GM23248 (cell line): Measurements from ENCODE around the gene SULT2A1. TPM values are rescaled to one million over a fixed set of nuclear protein-coding genes. Genes with fewer than 3 reads are reported as not detected.
"Not testable (repeated sequence)": the region's sequence is repeated elsewhere in the genome, so short reads cannot be mapped to it uniquely, and the experiment has no call there.

Source experiments
- DNase-seq: peaks from one replicate; pipeline ENCODE4 v3.0.0-alpha.2; 2015
- H2AFZ ChIP-seq: fragments of 200-600 bp; sonication (generic); 2 replicates; pipeline ENCODE4 v1.6.1; 2016; ENCODE audit warnings: antibody characterized with exemption
- H3F3A ChIP-seq: fragments of 200-600 bp; sonication (generic); 2 replicates; pipeline ENCODE4 v1.6.1; 2016; ENCODE audit warnings: mild to moderate bottlenecking, antibody characterized with exemption, mixed run types; ENCODE audit not compliant: insufficient read depth
- H3K27ac ChIP-seq: fragments of 200-600 bp; sonication (generic); 2 replicates; pipeline ENCODE4 v1.5.1; 2016; ENCODE audit warnings: mild to moderate bottlenecking
- H3K27me3 ChIP-seq: fragments of 200-600 bp; sonication (generic); replicated peaks from 2 replicates; pipeline ENCODE4 v1.6.1; 2016; ENCODE audit warnings: mild to moderate bottlenecking; ENCODE audit not compliant: insufficient read depth
- H3K36me3 ChIP-seq: fragments of 200-600 bp; sonication (generic); 2 replicates; pipeline ENCODE4 v1.6.1; 2016; ENCODE audit warnings: low read depth, mild to moderate bottlenecking
- H3K4me1 ChIP-seq: fragments of 200-600 bp; sonication (generic); 2 replicates; pipeline ENCODE4 v1.6.1; 2016; ENCODE audit warnings: mild to moderate bottlenecking; ENCODE audit not compliant: insufficient read depth
- H3K4me2 ChIP-seq: fragments of 200-600 bp; sonication (generic); one replicate; pipeline ENCODE4 v1.6.1; 2016; ENCODE audit warnings: mild to moderate bottlenecking; ENCODE audit not compliant: unreplicated experiment
- H3K4me3 ChIP-seq: fragments of 200-600 bp; sonication (generic); 2 replicates; pipeline ENCODE4 v1.5.1; 2016; ENCODE audit warnings: mild to moderate bottlenecking
- H3K79me2 ChIP-seq: fragments of 200-600 bp; sonication (generic); 2 replicates; pipeline ENCODE4 v1.6.1; 2016; ENCODE audit warnings: mild to moderate bottlenecking; ENCODE audit not compliant: insufficient read depth
- H3K9ac ChIP-seq: fragments of 200-600 bp; sonication (generic); 2 replicates; pipeline ENCODE4 v1.6.1; 2016; ENCODE audit warnings: mild to moderate bottlenecking
- H3K9me2 ChIP-seq: fragments of 200-600 bp; sonication (generic); 2 replicates; pipeline ENCODE4 v1.6.1; 2016; ENCODE audit warnings: mixed run types, mild to moderate bottlenecking, moderate library complexity; ENCODE audit not compliant: insufficient read depth
- H3K9me3 ChIP-seq: fragments of 200-600 bp; sonication (generic); one replicate; pipeline ENCODE4 v1.6.1; 2017; ENCODE audit warnings: low read depth
- H4K20me1 ChIP-seq: fragments of 200-600 bp; sonication (generic); 2 replicates; pipeline ENCODE4 v1.6.0; 2016; ENCODE audit not compliant: insufficient read depth
- EZH2 ChIP-seq: fragments of 200-600 bp; sonication (generic); IDR thresholded peaks from 2 replicates; pipeline ENCODE4 v1.6.1; 2018; ENCODE audit warnings: antibody characterized with exemption, mild to moderate bottlenecking; ENCODE audit not compliant: insufficient read depth, poor library complexity, severe bottlenecking
- EZH2phosphoT487 ChIP-seq: fragments of 200-600 bp; sonication (generic); IDR thresholded peaks from 2 replicates; pipeline ENCODE4 v1.6.1; 2018; ENCODE audit warnings: antibody characterized with exemption, moderate library complexity, mild to moderate bottlenecking, low read depth; ENCODE audit not compliant: insufficient read depth
- WGBS, 2 experiments: methylation state at CpG; one replicate each; pipeline ENCODE4 v1.1.6; 2015 to 2017; ENCODE audit warnings: low lambda C conversion rate in 2 of 2, low coverage in 1 of 2; ENCODE audit errors: missing lambda C conversion rate in 2 of 2; 5-methylcytosine and 5-hydroxymethylcytosine counted together
- in situ Hi-C: fragments of 300-500 bp; cut with MboI; formaldehyde crosslinking; loops from 2 replicates; pipeline ENCODE4 v1.15.0; 2020
- polyA plus RNA-seq: library from polyadenylated mRNA; unstranded; fragments of >200 nt; fragmentation: Nextera tagmentation; extraction: Ambion mirVana; gene quantifications from 2 replicates; pipeline ENCODE4 v1.2.1, GENCODE V29; 2016
- total RNA-seq: library from RNA; depleted of rRNA; stranded (reverse); fragments of >200 nt; shearing (Covaris generic); gene quantifications from 2 replicates; pipeline ENCODE4 v1.2.3, GENCODE V29; 2014

The SULT2A1 gene
- total and polyA plus RNA-seq, 2 experiments from 2014 or later = not detected

DNA sequence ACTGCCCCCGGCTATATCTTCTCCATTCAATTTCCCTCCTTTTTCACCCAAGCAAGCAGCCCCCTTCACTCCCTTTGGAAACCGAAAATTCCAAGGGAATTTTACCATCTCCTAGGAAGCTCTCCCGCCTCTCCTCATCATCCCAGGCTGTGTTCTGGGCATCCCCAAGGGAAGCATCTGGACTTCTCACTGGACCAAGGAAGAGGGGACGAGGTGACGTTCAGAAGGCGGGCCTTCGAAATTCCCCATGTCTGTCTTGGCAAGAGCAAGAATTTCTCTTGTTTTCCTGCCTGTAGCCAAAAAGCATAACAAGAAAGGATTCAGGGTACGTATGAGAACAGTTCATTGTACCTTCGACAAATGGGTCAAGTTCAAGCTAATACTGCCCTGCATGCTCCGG, 20.9 kb downstream of the SULT2A1 start:
- DNase-seq = no peak
- no peak for TF ChIP-seq EZH2
- no peak for TF ChIP-seq EZH2phosphoT487
- Histone ChIP-seq H3K27me3 (peaks cover under 1% of the 10 kb centered on the region; the same call in 1 of the 2 replicates), H3K36me3 (no peaks in the 10 kb centered on the region), H3K9me2 (no peaks in the 10 kb centered on the region), H3F3A (no peaks in the 10 kb centered on the region), H3K4me3 (no peak overlapping the region), H3K4me1 (no peaks in the 10 kb centered on the region), H3K27ac (no peak overlapping the region), H3K4me2 (no peak overlapping the region), H3K79me2 (no peaks in the 10 kb centered on the region), H3K9ac (no peak overlapping the region), H2AFZ (no peak overlapping the region), H4K20me1 (no peaks in the 10 kb centered on the region), H3K9me3 (no peaks in the 10 kb centered on the region)
- in situ Hi-C loops = no loop called here
- 37 to 39% methylated on average over 10 of the region's 10 CpGs for WGBS, 2 experiments

DNA sequence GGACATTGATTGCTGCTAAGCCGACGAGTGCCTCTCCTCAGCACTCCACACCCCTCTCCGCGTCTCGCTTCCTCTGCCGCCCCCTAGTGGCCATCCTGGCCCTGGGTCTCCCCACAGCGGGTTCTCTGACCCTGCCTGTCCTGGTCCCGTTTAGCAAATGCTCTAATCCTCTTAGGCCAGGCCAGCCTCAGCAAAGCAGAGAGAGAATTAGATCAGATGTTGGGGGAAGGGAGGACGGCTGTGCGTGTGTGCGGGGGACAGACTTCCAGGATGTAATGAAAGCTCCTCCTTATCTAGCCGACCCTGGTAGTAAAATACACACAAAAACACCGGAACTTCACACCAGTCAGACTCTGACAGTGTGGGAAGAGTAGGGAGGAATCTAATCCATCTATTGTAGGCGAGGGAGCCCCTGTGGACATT, 22.6 kb downstream of the SULT2A1 start:
- TF ChIP-seq EZH2 = no peak
- TF ChIP-seq EZH2phosphoT487 = no peak
- no peak overlapping the region for H3K4me2 ChIP-seq
- no peak overlapping the region for H3K27ac ChIP-seq
- WGBS, 2 experiments = 15 to 17% methylated on average over 14 of the region's 14 CpGs
- H3K4me1 ChIP-seq = no peaks in the 10 kb centered on the region
- in situ Hi-C loops = no loop called here
- H3K36me3 ChIP-seq = no peaks in the 10 kb centered on the region
- H3K4me3 ChIP-seq = no peak overlapping the region
- H4K20me1 ChIP-seq = no peaks in the 10 kb centered on the region
- no peaks in the 10 kb centered on the region for H3K9me2 ChIP-seq
- peak overlapping the region; percentile 20; the same call in 1 of the 2 replicates for H2AFZ ChIP-seq
- no peaks in the 10 kb centered on the region for H3K27me3 ChIP-seq
- H3K9me3 ChIP-seq = no peaks in the 10 kb centered on the region
- H3K9ac ChIP-seq = no peak overlapping the region
- no peaks in the 10 kb centered on the region for H3F3A ChIP-seq
- DNase-seq = peak; percentile 80
- no peaks in the 10 kb centered on the region for H3K79me2 ChIP-seq

DNA sequence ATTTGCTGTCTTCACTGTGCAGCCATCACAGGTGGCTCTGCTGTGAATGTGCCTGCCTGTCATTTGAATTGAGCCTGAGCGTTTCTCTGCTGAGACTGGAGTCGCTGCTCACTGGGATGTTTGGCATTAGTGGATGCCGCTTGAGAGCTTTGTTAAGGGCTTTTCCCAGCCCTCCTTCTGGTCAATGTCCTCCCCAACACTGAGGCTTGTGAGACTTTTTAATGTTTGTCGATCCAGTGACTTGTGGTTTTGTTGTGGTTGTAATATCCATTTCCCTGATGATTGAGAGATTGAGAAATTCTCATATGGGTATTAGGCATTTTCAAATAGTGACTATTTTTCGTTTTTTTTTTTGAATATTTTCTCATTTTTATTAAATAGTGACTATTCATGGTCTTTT, 24.5 kb downstream of the SULT2A1 start:
- Histone ChIP-seq H3K79me2 (no peaks in the 10 kb centered on the region), H3K4me1 (no peaks in the 10 kb centered on the region), H3K4me3 (no peak overlapping the region), H2AFZ (no peak overlapping the region), H3K9ac (no peak overlapping the region), H3F3A (no peaks in the 10 kb centered on the region), H3K27ac (no peak overlapping the region), H3K36me3 (no peaks in the 10 kb centered on the region), H4K20me1 (no peaks in the 10 kb centered on the region), H3K9me3 (no peaks in the 10 kb centered on the region), H3K9me2 (no peaks in the 10 kb centered on the region), H3K27me3 (no peaks in the 10 kb centered on the region), H3K4me2 (no peak overlapping the region)
- no peak for TF ChIP-seq EZH2
- TF ChIP-seq EZH2phosphoT487 = no peak
- 81 to 87% methylated on average over 5 of the region's 5 CpGs for WGBS, 2 experiments
- in situ Hi-C loops = no loop called here
- DNase-seq = no peak

DNA sequence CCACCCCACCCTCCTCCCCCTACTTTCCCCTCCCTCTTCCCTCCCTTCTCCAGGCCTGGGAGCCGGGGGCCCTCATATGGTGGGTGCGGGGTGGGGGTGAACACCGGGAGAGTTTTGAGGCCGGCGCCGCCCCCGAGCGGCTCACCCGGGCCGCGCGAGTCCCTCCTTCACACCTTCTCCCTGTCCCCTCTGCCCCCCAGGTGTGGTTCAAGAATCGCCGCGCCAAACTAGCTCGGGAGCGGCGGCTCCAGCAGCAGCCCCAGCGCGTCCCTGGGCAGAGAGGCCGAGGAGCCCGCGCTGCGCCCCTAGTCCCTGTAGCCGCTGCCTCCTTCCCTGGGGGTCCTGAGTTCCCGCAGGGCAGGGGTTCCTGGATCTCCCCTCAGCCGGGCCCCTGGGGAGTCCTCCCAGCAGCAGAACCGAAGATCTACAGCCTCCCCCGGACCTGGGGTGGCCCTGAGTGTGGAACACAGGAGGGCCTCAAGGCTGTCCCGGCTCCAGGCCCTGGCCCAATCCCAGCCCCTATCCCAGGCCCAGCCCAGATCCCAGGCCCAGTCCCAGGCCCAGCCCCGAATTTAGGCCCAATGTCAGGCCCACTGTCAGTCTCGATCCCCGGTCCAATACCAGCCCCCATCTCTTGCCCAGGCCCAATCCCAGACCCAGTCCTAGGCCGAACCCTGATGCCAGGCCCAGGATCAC, 25.4 kb downstream of the SULT2A1 start:
- Histone ChIP-seq H3K9ac (no peak overlapping the region), H2AFZ (no peak overlapping the region), H3K4me2 (no peak overlapping the region), H3K4me1 (no peaks in the 10 kb centered on the region), H3K36me3 (no peaks in the 10 kb centered on the region), H3F3A (no peaks in the 10 kb centered on the region), H3K9me2 (no peaks in the 10 kb centered on the region), H3K79me2 (no peaks in the 10 kb centered on the region), H4K20me1 (no peaks in the 10 kb centered on the region), H3K9me3 (no peaks in the 10 kb centered on the region), H3K4me3 (no peak overlapping the region), H3K27me3 (peaks cover 6% of the 10 kb centered on the region; the same call in 1 of the 2 replicates), H3K27ac (no peak overlapping the region)
- 56 to 73% methylated on average over 16 to 28 of the region's 34 CpGs for WGBS, 2 experiments
- in situ Hi-C loops = no loop called here
- no peak for DNase-seq
- no peak for TF ChIP-seq EZH2phosphoT487
- TF ChIP-seq EZH2 = no peak

DNA sequence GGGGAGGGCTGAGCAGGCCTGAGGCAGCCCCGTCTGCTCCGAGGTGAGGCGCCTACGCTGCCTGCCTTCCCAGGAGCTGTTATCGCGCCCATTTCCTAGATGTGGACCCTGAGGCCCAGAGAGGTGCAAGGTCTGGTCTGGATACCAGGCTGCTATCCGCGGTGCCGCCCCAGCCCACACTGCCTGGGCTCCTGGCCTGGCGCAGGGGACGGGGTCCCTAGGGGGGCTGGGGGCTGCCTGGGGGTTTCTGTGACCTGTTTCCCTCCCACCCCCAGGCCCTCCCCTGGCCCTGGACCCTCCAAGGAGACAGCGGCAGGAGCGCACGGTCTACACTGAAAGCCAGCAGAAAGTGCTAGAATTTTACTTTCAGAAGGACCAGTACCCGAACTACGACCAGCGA, 26.3 kb downstream of the SULT2A1 start:
- DNase-seq, H4K20me1 ChIP-seq, H2AFZ ChIP-seq, H3K27ac ChIP-seq, H3K9ac ChIP-seq, H3K79me2 ChIP-seq, H3K9me2 ChIP-seq, H3K4me3 ChIP-seq, H3K4me2 ChIP-seq, H3K4me1 ChIP-seq, H3K9me3 ChIP-seq, in situ Hi-C loops, H3F3A ChIP-seq, H3K36me3 ChIP-seq: not testable (repeated sequence)
- WGBS, 2 experiments = 84% methylated on average over 9 of the region's 17 CpGs; no CpG with 5 or more reads in 1 of the 2 experiments
- peaks cover 15% of the 10 kb centered on the region; the same call in 1 of the 2 replicates for H3K27me3 ChIP-seq

DNA sequence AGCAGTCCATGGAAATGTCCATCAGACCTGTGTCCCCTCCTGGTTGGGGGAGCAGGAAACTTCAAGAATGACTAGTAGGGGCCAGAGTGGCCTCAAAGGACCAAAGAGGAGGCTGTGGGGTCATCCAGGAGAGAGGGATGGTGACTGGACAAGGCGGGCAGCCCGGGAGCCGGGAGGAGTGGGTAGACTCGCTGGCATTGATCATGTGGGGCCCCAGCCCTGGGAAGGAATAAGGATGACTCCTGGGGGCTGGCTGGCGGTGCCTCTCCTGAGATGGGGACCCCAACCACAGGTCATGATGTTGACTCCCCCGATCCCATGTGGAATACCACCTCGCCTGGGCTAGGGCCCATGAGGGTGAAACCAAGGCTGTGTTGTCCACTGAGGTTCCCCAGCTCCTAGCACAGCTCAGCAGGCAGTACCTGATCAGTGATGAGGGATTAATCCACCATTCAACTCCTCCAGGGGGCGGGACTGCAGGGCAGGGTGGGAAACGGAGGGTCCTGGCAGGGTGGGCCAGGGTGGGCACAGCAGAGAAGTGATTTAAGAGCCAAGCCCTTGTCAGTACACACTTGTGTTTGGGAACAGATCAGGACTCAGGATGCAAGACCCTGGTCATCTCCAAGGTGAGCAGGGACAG, 27.3 kb downstream of the SULT2A1 start, which contains the start of gene TPRX2:
Gene TPRX2 (plus strand): TSS at position 590 of the 640 bp plus-strand sequence. CDS start 12 bp downstream, at position 602.
- H3K9me3 ChIP-seq, H4K20me1 ChIP-seq, DNase-seq, H3F3A ChIP-seq, H2AFZ ChIP-seq, H3K27ac ChIP-seq, H3K79me2 ChIP-seq, H3K4me2 ChIP-seq, in situ Hi-C loops, H3K4me3 ChIP-seq, H3K9ac ChIP-seq, H3K4me1 ChIP-seq, H3K9me2 ChIP-seq, H3K36me3 ChIP-seq: not testable (repeated sequence)
- H3K27me3 ChIP-seq = peaks cover 22% of the 10 kb centered on the region
- WGBS, 2 experiments = 62 to 67% methylated on average over 9 of the region's 9 CpGs

DNA sequence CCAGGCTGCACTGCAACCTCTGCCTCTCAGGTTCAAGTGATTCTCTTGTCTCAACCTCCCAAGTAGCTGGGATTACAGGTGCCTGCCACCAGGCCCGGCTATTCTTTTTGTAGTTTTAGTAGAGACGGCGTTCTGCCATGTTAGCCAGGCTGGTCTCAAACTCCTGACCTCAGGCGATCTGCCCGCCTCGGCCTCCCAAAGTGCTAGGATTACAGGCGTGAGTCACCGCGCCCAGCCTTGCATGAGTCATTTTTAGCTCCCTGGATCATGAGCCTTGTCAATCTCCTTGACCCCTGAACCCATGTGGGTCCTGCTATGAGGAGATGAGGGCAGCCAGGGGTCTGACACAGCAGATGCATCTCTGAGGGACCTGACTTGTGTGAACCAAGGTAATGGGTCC, 27.9 kb downstream of the SULT2A1 start:
- DNase-seq = peak; percentile 20
- H3F3A ChIP-seq, in situ Hi-C loops, H3K79me2 ChIP-seq, H4K20me1 ChIP-seq, H3K9ac ChIP-seq, H3K4me1 ChIP-seq, H3K9me2 ChIP-seq, H3K4me3 ChIP-seq, H3K9me3 ChIP-seq, H3K36me3 ChIP-seq, H3K27ac ChIP-seq, H3K4me2 ChIP-seq, H2AFZ ChIP-seq: not testable (repeated sequence)
- WGBS, 2 experiments = 61 to 62% methylated on average over 9 of the region's 9 CpGs
- peaks cover 22% of the 10 kb centered on the region for H3K27me3 ChIP-seq
